Activated CD4-positive, alpha-beta T cell treated with anti-CD3 and anti-CD28 coated beads, Interleukin-2, amount 50 U/mL, for 16 hours (primary cell): ENCODE data around the gene TNFRSF6B.
"Not testable (repeated sequence)": the region's sequence is repeated elsewhere in the genome, so short reads cannot be mapped to it uniquely, and the experiment has no call there.

Experiments
- DNase-seq: peaks from one replicate; pipeline ENCODE4 v3.0.0-alpha.2; 2020

The TNFRSF6B gene

GRCh38 chr20:63663332-63664066 is 33.0 kb upstream of the TNFRSF6B start:
- DNase-seq: no peak

- no peak for DNase-seq
These were observed 32.2 kb upstream of the TNFRSF6B start for GRCh38 chr20:63664143-63664851.

- no peak for DNase-seq
These were observed 31.4 kb upstream of the TNFRSF6B start for GRCh38 chr20:63664861-63665594.

- no peak for DNase-seq
These were observed 30.7 kb upstream of the TNFRSF6B start for GRCh38 chr20:63665708-63666107.

- DNase-seq: no peak
These were observed 28.6 kb upstream of the TNFRSF6B start for GRCh38 chr20:63667858-63668257.

GRCh38 chr20:63668351-63668750 is 28.1 kb upstream of the TNFRSF6B start:
- DNase-seq: no peak

GRCh38 chr20:63671695-63672094 is 24.8 kb upstream of the TNFRSF6B start:
- not testable (repeated sequence) for DNase-seq

- DNase-seq: no peak
These were observed 23.8 kb upstream of the TNFRSF6B start for GRCh38 chr20:63672666-63673065.

GRCh38 chr20:63673951-63674350 is 22.5 kb upstream of the TNFRSF6B start:
- DNase-seq: no peak

GRCh38 chr20:63675681-63676368 is 20.6 kb upstream of the TNFRSF6B start:
- no peak for DNase-seq

- DNase-seq: no peak
These were observed 18.4 kb upstream of the TNFRSF6B start for GRCh38 chr20:63678071-63678470.

GRCh38 chr20:63678667-63679465 is 17.6 kb upstream of the TNFRSF6B start:
- no peak for DNase-seq

GRCh38 chr20:63679799-63680305 is 16.6 kb upstream of the TNFRSF6B start:
- DNase-seq: no peak

- DNase-seq: no peak
These were observed 16.0 kb upstream of the TNFRSF6B start for GRCh38 chr20:63680427-63680826.

- no peak for DNase-seq
These were observed 15.4 kb upstream of the TNFRSF6B start for GRCh38 chr20:63680857-63681608.

GRCh38 chr20:63681609-63682142 is 14.8 kb upstream of the TNFRSF6B start:
- no peak for DNase-seq

GRCh38 chr20:63682384-63683139 is 13.9 kb upstream of the TNFRSF6B start:
- no peak for DNase-seq

- DNase-seq: no peak
These were observed 11.0 kb upstream of the TNFRSF6B start for GRCh38 chr20:63685269-63686026.

- DNase-seq: no peak
These were observed 10.4 kb upstream of the TNFRSF6B start for GRCh38 chr20:63686094-63686491.
